22Rv1 (cell line): ENCODE measurements around the gene ACTL8.

ENCODE experiments used
- H3K27ac ChIP-seq: fragments of 450-650 bp; 2 replicates; pipeline ENCODE4 v1.5.1; 2017
- ZFX ChIP-seq: fragments of 450-650 bp; IDR thresholded peaks from 2 replicates; pipeline ENCODE4 v1.6.1; 2017; ENCODE audit warnings: antibody characterized with exemption, borderline replicate concordance
- TF ChIP-seq, protein P1 (sequence below): fragments of 450-650 bp; IDR thresholded peaks from 2 replicates; pipeline ENCODE4 v1.5.1; 2017; ENCODE audit warnings: mild to moderate bottlenecking

Gene ACTL8

DNA sequence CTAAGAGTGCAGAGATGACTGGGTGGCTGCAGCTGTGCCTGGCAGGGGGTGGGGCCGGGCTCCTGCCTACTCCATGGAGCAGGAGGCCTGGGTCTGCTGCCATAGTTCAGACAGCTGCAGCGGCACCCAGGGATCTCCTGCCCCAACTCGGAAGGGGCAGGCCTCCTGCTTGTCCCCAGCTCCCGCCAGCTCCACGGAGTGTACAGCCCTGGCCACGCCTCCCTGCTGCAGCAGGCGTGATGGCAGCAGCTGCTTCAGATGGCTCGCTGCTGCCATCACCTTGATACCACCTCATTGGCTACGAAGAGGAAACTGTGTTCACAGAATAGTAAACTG is 35.9 kb downstream of the ACTL8 start:
- TF ChIP-seq, protein P1, sequence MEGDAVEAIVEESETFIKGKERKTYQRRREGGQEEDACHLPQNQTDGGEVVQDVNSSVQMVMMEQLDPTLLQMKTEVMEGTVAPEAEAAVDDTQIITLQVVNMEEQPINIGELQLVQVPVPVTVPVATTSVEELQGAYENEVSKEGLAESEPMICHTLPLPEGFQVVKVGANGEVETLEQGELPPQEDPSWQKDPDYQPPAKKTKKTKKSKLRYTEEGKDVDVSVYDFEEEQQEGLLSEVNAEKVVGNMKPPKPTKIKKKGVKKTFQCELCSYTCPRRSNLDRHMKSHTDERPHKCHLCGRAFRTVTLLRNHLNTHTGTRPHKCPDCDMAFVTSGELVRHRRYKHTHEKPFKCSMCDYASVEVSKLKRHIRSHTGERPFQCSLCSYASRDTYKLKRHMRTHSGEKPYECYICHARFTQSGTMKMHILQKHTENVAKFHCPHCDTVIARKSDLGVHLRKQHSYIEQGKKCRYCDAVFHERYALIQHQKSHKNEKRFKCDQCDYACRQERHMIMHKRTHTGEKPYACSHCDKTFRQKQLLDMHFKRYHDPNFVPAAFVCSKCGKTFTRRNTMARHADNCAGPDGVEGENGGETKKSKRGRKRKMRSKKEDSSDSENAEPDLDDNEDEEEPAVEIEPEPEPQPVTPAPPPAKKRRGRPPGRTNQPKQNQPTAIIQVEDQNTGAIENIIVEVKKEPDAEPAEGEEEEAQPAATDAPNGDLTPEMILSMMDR, result no peak
- TF ChIP-seq ZFX, result no peak
- no peak overlapping the region for H3K27ac ChIP-seq

DNA sequence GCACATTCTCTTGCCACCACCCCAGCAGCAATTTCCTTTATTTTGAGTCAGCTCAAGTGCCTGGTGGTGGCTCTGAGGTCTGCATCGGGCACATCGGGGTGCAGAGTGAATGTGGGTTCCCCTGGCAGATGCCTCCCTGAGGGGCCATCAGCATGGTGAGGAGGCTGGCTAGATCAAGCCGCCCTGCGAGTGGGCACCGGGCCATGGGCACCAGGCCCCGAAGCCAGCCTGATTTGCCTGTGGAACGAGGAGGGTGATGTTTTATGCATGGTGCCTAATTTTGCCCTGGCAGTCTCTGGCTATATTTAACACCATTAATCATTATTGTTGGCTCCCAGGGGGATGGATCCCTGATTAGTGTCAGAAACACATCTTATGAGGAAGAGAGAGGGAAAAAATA is 36.3 kb downstream of the ACTL8 start:
- no peak overlapping the region for H3K27ac ChIP-seq
- no peak for TF ChIP-seq ZFX
- TF ChIP-seq, protein P1, result no peak

DNA sequence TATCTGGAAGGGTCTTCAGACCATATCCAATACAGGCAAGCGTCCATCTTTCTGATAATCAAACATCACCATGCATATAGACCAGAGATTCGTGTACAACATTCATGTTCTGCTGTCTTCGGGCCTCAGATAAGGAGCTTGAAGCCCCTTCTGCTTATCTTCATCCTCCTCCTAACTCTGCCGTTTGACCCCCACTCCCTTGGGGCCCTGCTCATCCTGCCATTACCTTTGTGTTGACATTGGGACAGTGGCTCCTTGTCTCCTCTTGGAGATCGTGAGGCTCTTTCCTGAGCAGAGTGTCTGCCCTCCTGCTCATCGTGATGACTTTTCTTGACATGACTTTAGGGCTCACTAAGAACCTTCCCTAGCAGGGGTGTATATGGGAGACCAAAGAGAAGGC is 37.3 kb downstream of the ACTL8 start:
- TF ChIP-seq ZFX, result no peak
- TF ChIP-seq, protein P1, result no peak
- H3K27ac ChIP-seq, result no peak overlapping the region

DNA sequence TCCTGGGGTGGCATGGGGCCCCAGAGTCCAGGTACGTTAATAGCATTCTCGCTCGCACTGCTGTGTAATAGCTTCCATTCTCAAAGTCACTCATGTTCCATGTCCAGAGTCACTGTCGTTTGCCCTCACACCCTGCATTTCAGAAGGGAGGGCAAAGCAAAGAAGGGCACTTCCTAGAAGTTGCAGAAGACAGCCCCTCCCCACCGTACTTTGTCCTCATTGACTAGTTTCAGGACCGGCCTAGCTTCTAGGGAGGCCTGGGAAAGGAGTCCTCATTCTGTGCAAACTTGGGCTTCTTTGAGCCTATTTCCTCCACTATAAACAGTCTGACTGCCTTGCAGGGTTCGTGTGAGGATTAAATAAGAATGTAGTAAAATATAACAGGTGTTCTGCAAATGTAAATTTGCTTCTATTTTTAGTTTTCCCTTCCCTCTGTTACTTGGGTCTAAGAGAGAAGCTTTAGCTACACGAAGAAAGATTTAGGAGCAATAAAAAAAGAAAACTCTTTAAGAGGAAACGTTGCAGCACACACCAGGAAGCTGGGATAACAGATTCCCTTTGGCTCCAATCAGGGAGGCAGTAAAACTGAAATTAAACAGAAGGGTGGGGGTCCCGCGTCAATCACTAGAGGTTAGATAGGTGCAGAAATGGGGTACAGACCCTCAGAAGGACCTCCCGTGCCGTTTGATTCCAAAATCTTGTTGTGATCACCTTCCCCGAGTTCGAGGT is 40.1 kb downstream of the ACTL8 start:
- H3K27ac ChIP-seq, result no peak overlapping the region
- no peak for TF ChIP-seq ZFX

DNA sequence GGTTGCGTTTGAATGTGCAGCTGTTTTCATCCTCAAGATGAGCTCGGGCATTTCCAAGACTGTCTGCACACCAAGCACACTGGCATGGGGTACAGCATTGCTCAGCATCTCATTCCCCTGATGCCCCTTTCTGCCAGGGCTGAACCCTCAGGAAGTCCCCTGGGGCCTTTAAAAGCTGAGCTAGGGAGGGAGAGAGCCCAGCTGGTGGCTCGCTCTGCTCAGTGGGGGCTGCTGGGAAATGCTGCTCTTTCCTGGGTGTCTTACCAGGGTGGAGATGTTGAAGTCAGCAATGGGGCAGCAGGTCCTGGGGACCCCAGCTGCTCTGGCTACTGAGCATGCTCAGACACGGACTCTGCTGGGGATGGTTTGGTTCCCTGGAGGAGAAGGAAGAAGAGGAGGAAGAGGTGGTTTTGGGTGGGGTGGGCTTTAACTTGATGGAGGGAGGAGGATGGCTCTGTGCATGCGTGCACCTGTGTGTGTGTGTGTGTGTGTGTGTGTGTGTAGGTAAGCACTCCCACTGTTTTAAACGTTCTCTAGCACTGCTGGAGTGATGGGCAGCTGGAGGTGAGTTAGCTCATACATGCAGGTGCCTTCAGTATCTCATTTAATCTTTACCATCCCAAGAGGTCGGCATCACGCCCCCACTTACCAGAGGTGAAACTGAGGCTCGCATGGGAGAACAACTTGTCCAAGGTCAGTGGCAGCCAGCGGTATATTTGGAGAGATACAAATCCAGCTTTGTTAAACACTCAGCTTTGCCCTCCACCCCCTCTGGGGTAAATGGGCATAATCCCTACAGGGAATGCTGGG is 40.9 kb downstream of the ACTL8 start:
- H3K27ac ChIP-seq, result no peak overlapping the region
- TF ChIP-seq, protein P1, result no peak
- no peak for TF ChIP-seq ZFX

DNA sequence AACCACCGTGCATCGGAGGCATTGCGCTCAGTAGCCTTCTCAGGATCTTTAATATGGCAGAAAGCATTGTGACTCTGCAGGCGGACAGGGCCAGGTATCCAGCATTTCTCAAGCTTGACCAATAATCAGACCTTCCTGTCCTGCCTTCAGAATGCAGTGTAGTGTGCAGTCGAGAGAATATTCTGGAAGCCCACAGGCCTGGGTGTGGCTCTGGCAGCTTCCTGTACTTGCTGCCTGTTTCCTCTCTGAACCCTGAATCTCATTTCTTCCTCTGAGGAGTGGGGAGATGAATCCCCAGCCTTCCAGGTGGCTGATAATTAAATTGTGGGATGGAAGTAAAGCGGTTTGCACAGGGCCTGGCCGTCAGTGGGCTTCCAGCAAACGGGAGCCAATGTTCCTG is 42.3 kb downstream of the ACTL8 start:
- TF ChIP-seq, protein P1, result no peak
- no peak for TF ChIP-seq ZFX
- H3K27ac ChIP-seq, result no peak overlapping the region

DNA sequence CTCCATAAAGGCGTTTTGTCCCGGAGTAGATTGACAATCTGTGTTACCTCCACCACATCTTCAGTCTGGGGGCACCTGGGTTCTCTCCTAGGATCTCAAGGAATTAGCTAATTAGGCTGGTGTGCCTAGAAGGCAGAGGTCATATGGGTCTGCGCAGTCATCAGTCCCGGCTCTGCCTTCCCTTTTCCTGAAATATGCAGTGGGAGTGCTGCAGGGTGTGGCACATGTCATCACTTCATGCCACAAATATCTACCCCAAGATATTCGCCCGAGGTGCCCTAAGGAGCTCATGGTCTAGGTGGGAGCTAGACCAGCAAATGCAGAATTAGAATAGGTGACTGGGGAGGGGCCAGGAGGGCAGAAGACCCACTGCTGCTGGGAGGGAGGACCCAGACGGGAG is 42.9 kb downstream of the ACTL8 start:
- TF ChIP-seq ZFX, result no peak
- TF ChIP-seq, protein P1, result no peak
- no peak overlapping the region for H3K27ac ChIP-seq
